H54 (cell line): ENCODE data around the gene PPP1R10.
A peak's percentile ranks its signal among the peaks of the same experiment; 100 is the strongest.

Source experiments
- DNase-seq: peaks from one replicate; pipeline ENCODE4 v3.0.0; 2011; ENCODE audit warnings: low spot score, mixed read lengths; ENCODE audit not compliant: insufficient read length
- FAIRE-seq: peaks from 3 replicates; lab custom pipeline; 2011; peaks lifted over from hg19 to GRCh38; lab: Jason Lieb, UNC
- POLR2A ChIP-seq: IDR thresholded peaks from 2 replicates; pipeline ENCODE4 v1.6.1; 2011; ENCODE audit warnings: low read depth, mild to moderate bottlenecking, low read length

The PPP1R10 gene

GRCh38 chr6:30570740-30571074 is 46.3 kb downstream of the PPP1R10 start:
- FAIRE-seq, result no peak
- no peak for DNase-seq
- TF ChIP-seq POLR2A, result no peak

GRCh38 chr6:30570263-30570662 is 46.8 kb downstream of the PPP1R10 start:
- FAIRE-seq (no peak), DNase-seq (no peak)
- TF ChIP-seq POLR2A, result no peak

- FAIRE-seq, result no peak
- no peak for TF ChIP-seq POLR2A
- DNase-seq, result no peak
Observed at GRCh38 chr6:30568245-30568644, 48.8 kb downstream of the PPP1R10 start.

- DNase-seq (no peak), FAIRE-seq (no peak)
Observed at GRCh38 chr6:30565772-30566171, 51.3 kb downstream of the PPP1R10 start.

GRCh38 chr6:30564114-30564513 is 52.9 kb downstream of the PPP1R10 start:
- no peak for FAIRE-seq
- DNase-seq, result no peak
- TF ChIP-seq POLR2A, result no peak

More at GRCh38 chr6:30565772-30566171, 51.3 kb downstream of the PPP1R10 start:
- no peak for TF ChIP-seq POLR2A

GRCh38 chr6:30562470-30563425 is 54.3 kb downstream of the PPP1R10 start:
- FAIRE-seq (no peak), DNase-seq (no peak)
- no peak for TF ChIP-seq POLR2A

- no peak for TF ChIP-seq POLR2A
- DNase-seq, result no peak
- FAIRE-seq, result no peak
Observed at GRCh38 chr6:30560930-30561329, 56.1 kb downstream of the PPP1R10 start.

GRCh38 chr6:30557683-30557981 is 59.4 kb downstream of the PPP1R10 start:
- FAIRE-seq (no peak), DNase-seq (no peak)
- TF ChIP-seq POLR2A, result no peak

- peak; percentile 35; the same call in 1 of the 2 replicates for TF ChIP-seq POLR2A
- peak; percentile 6 for FAIRE-seq
Observed at GRCh38 chr6:30556906-30557682, 59.9 kb downstream of the PPP1R10 start, which contains the start of gene PRR3. TSS of gene PRR3 (plus strand) at chr6:30557295. CDS start at chr6:30557345, 50 bp downstream.

GRCh38 chr6:30556066-30556905 is 60.8 kb downstream of the PPP1R10 start, which contains the start of gene GNL1:
TSS of gene GNL1 (minus strand) at chr6:30556489. CDS start at chr6:30556203, 286 bp downstream.
- FAIRE-seq (no peak), DNase-seq (peak; percentile 68)
- peak; percentile 32 for TF ChIP-seq POLR2A

More at GRCh38 chr6:30556906-30557682, 59.9 kb downstream of the PPP1R10 start, which contains the start of gene PRR3:
- DNase-seq, result peak; percentile 68

GRCh38 chr6:30555816-30556065 is 61.3 kb downstream of the PPP1R10 start:
- no peak for TF ChIP-seq POLR2A
- FAIRE-seq (no peak), DNase-seq (no peak)

- no peak for FAIRE-seq
- DNase-seq, result no peak
- no peak for TF ChIP-seq POLR2A
Observed at GRCh38 chr6:30554962-30555815, 61.9 kb downstream of the PPP1R10 start.

- no peak for FAIRE-seq
- no peak for TF ChIP-seq POLR2A
- DNase-seq, result no peak
Observed at GRCh38 chr6:30554404-30554803, 62.6 kb downstream of the PPP1R10 start.
